ENCODE results near the gene BRCA2. TPM values are rescaled to one million over a fixed set of nuclear protein-coding genes. Genes with fewer than 3 reads are reported as not detected.
A peak's percentile ranks its signal among the peaks of the same experiment; 100 is the strongest.

BRCA2 gene
- 1.3 TPM for total RNA-seq
- long read RNA-seq, partial matches to known transcripts, result 1 of 1 reads
- long read RNA-seq, other reads (novel, unspliced or antisense), result 0 of 1 reads

GRCh38 chr13:32315238-32316027, at the start of gene BRCA2, which contains the start of gene ZAR1L:
TSS of gene BRCA2 (plus strand) at chr13:32315508. CDS start at chr13:32316461, 953 bp downstream.
TSS of gene ZAR1L (minus strand) at chr13:32315363. CDS start at chr13:32311925, 3,438 bp downstream.
- peak; percentile 96 for DNase-seq (ENCODE audit: low spot score)
- intact Hi-C loops (cut with DNase I), result no loop called here

DNA sequence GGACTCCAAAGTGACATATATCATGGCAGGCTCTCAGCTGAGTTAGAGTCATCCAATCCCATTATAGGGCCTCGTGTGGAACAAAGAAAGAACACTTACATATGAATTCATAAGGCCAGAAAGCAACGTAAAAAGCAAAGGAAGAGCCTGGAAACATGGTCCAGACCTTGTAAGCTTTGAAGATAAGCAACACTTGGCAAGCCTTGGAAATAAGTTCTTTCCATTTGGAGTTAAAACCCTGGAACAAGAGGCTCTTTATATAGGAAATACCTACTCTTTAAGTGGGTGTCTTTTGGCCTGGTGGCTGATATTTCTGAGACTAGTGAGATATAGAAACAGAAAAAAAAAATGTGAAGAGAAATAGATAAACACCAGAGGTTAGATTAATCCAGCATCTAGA, 49.6 kb upstream of the BRCA2 start:
- intact Hi-C loops (cut with DNase I), result no loop called here
- no peak for DNase-seq (ENCODE audit: low spot score)

DNA sequence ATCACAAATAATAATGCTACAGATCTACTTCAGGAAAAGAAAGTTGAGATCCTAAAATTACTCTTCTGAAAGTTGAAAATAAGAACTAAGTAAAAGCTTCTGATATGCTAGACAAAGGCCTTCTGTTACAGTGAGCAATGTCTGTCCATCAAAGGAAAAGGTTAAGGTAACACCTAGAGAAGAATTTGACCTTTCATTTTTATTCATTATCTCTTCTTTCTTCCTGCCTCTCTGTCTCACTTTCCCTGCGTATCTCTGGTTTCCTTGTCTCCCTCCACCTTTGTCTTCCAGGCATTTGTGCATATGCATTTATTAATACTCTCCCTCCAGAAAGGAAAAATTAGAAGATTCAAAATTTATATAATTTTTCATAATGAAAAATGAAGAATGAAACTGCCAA, 49.2 kb upstream of the BRCA2 start:
- no peak for DNase-seq (ENCODE audit: low spot score)
- intact Hi-C loops (cut with DNase I), result no loop called here

DNA sequence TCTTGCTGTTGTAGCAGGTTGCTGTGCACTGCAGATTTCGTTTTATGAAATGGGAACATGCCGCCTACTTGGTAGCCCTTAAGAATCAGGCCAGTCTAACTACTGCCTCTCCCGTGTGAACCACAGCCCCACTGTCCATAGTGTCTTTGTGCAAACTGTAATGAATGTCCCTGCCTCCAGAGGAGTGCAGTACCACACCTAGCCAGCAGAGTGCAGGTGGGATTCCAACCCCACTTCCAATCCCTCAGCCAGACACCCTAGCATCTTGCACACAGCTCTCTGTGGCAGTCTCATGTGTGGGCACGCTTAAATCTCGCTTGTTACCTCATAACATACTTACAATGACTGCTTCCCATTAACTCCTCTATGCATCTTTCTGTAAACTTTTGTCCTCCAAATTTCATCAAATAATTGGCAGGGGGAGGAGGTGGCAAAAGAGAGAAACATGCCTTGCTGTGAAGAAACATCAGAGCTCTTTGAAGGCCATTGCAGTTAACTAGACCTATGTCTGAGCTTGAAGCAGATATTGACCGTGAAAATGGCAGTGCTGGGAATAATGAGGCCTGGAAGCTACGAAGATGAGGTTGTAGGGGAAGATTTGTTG, 47.4 kb upstream of the BRCA2 start:
- intact Hi-C loops (cut with DNase I), result no loop called here

DNA sequence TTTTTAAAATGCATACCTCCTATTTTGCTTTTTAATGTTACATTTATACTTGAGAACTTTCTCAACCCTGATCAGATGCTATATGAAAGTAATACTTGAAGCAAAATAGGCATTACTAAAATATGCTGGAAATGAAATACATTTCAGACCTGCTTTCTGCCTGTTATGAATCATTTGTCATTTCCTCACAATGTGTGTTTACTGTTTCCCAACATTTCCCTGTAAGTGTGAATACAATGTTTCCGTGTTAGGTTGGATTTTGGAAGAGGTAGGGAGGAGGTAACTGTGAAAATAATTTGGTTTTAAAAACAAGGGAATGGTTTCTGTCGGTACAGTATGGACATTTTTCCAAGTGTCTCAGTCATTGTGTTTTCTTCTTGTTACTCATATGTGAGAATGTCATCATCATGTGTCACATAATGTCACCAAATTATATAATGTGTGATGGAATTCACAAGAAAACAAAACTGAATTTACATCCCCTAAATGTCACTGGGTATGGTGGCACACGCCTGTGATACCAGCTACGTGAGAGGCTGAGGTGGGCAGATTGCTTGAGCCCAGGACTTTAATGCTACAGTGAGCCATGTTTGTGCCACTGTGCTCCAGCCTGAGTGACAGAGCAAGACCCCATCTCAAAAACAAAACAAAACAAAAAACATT, 43.2 kb upstream of the BRCA2 start:
- DNase-seq (ENCODE audit: low spot score), result no peak
- intact Hi-C loops (cut with DNase I), result no loop called here

More for the DNA sequence above, 47.4 kb upstream of the BRCA2 start:
- DNase-seq (ENCODE audit: low spot score), result no peak

DNA sequence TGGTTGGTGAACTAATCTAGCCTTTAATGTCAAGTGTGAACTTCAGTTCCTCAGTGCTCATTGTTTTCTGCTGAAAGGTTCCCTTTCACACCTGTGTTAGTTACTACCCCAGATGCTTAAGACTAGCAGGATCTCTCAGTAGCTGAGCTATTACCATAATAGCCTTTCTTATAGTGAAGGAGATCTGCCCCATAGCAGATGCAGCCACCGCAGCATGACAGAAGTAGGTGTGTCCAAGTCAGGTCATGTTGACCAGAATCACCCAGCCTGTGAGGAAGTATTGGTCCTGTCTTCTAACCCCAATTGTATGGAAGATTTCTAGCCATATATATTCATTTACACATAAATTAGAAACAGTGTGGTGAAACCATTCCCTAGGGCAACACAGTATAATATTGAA, 37.5 kb upstream of the BRCA2 start:
- intact Hi-C loops (cut with DNase I), result no loop called here
- DNase-seq (ENCODE audit: low spot score), result no peak

DNA sequence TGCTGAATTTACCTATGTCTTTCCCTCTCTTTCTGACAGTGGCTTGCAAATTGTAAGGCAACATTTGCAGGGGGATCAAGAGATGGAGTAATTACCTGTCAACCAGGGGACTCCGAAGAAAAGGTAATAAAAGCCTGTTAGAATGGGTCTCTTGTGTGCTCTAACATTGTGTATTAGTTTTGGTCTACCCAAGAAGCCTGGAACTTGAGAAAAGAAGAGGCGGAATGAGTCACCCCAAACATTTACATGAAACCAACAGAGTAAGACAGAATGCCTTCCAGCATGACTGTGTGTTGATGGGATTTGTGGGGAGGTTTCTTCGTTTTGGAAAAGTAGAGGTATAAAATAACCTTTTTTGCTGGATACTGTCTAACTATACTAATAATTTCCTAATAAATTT, 36.9 kb upstream of the BRCA2 start:
- DNase-seq (ENCODE audit: low spot score), result no peak

DNA sequence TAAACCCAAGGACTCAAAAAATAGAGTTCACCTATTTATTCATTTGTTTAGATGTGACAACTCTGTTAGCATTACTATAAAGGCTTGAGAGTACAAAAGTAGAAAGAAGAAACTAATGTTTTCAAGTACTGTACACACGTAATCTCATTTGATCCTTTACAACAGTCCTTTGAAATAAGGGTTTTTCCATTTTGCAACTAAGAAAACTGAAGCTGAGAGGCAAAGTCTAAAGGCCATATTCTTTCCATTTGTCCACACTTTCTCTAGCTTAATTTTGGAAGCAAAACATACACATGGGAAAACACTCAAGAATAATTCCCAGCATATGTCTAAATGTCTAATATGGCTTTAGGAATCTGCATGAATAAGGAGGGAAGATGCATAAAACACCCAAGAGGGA, 34.2 kb upstream of the BRCA2 start:
- intact Hi-C loops (cut with DNase I), result no loop called here

More for the DNA sequence above, 36.9 kb upstream of the BRCA2 start:
- intact Hi-C loops (cut with DNase I), result no loop called here

DNA sequence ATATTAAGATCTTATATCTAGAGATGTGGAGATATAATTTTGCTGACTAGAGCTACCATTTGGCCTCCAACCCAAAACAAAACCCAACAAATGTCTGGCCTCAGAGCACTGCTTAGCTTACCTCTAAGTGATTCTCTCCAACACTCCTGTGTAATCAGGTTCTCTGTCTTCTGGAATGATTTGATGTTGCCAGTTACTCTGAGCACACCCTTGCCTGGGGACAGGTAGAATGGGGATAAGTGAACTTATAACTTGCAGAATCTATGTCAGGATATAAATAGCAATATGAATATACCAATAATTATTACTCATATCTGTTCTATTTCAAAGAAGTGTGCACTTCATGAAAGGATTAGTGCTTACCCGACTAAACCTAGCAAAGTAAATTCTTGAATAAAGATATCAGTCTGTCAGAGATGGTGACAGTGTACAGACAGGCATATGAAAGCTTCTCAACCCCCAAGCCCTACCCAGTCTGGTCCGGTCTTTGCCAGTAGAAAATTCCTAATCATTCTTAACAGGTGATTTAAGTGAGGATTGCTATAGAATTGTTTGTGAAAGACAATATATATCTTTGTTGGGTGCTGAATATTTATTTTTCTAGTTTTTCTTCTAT, 33.1 kb upstream of the BRCA2 start:
- no peak for DNase-seq (ENCODE audit: low spot score)
- intact Hi-C loops (cut with DNase I), result no loop called here

More for the DNA sequence above, 34.2 kb upstream of the BRCA2 start:
- no peak for DNase-seq (ENCODE audit: low spot score)

DNA sequence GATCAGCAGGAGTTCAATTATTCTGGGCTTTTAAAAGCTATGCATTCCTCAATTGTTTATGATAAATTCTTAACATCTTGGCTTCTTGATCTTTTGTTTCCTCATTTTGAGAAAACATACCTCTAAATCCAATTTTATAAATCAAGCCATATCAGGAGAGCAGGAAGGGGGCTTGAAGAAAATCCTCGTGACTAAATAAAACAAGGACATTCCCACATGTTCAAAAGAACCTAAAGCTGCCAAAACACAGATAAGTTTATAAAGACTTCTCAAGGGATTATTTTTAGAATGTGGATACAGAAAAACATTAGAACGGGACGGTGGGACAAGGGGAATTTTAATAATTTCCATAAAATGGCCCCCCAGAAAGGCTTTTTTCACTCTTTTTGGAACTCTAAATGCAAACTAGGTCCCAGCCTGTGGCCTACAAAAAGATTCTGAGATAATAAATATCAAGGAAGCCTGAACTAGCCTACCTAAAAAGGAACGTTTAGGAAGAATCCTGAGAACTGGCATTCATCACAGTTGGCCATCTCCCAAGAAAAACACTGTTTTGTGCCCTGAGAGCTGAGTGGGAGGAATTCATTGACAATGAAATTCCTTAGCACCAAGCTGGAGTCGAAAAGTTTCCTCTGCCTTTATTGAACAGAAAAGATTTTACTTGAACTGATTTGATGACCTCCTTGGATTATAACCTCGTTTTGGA, 30.2 kb upstream of the BRCA2 start:
- intact Hi-C loops (cut with DNase I), result no loop called here
- DNase-seq (ENCODE audit: low spot score), result no peak

- no peak for DNase-seq (ENCODE audit: low spot score)
- intact Hi-C loops (cut with DNase I), result no loop called here
These were observed 29.7 kb upstream of the BRCA2 start for GRCh38 chr13:32285633-32285965.

- DNase-seq (ENCODE audit: low spot score), result no peak
- intact Hi-C loops (cut with DNase I), result no loop called here
These were observed 18.1 kb upstream of the BRCA2 start for GRCh38 chr13:32297206-32297605.

DNA sequence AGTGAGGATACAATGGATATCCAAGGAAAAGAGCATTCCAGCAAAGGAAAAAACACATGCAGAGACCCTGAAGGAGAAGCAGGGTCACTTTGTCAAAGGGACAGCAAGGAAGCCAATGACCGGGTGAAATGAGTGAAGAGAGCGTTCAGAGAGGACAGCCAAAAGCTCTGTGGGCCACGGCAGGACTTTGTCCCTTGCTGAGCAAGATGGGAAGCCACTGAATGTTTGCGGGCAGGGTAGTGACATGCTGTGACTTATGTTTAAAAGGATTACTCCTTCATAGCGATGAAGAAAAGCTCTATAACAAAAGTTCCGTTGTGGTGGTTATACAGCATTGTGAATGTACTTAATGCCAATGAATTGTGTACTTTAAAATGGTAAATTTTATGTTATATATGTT, 16.6 kb upstream of the BRCA2 start:
- DNase-seq (ENCODE audit: low spot score), result no peak
- intact Hi-C loops (cut with DNase I), result no loop called here

DNA sequence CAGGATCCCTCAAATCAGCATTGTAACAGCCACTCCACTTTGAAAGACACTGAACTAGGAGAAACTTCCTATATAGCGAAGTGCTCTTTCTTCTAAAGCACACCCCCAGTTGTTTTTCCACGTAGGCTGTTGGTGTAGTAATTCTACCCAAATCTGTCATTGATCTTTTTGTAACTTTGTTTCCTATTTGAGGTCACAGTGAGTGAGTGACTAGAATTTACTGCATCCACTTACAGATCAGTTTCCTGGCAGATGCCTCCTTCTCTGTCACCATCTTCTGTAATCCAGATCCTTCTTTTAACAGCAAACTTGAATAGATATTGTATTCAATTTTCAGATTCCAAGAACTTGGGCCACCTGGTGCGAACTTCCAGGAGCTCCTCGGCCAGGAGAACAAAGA, 15.4 kb upstream of the BRCA2 start:
- intact Hi-C loops (cut with DNase I), result no loop called here
- no peak for DNase-seq (ENCODE audit: low spot score)

GRCh38 chr13:32300406-32300805, 14.9 kb upstream of the BRCA2 start:
- intact Hi-C loops (cut with DNase I), result no loop called here
- DNase-seq (ENCODE audit: low spot score), result no peak

DNA sequence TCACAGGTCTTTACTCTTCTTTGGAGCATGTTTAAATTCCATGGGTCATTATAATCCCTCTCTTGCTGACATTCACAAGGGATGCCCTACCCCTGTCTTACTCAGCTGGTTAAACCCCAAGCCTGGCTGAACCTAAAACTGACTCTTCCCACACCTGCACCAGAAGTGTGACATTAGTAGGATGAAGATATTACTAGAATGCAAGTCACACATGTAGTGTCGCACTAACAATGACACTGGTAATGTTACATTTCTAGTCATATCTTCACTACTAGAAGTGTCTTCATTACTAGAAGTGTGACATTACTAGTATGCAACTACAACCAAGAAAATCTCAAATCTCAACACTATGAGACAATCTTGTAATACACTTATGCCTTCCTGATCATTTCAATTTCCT, 14.4 kb upstream of the BRCA2 start:
- intact Hi-C loops (cut with DNase I), result no loop called here
- no peak for DNase-seq (ENCODE audit: low spot score)

DNA sequence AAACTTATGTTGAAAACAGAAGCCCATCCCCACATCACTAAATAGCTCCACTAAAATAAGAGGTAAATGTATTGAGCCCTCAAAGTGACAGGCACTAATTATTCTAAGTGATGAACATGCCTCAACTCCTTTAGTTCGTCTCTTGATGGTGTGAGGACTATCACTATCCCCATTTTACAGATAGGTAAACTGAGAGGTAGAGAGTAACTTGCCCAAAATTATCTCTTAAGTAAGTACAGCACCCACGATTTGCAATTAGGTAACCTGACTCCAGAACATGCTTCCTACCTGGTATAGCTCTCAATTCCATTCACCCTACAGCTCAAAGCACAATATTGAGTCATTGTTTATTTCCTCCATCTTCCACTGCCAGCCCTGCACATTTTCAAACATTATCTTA, 12.8 kb upstream of the BRCA2 start:
- intact Hi-C loops (cut with DNase I), result no loop called here
- no peak for DNase-seq (ENCODE audit: low spot score)

DNA sequence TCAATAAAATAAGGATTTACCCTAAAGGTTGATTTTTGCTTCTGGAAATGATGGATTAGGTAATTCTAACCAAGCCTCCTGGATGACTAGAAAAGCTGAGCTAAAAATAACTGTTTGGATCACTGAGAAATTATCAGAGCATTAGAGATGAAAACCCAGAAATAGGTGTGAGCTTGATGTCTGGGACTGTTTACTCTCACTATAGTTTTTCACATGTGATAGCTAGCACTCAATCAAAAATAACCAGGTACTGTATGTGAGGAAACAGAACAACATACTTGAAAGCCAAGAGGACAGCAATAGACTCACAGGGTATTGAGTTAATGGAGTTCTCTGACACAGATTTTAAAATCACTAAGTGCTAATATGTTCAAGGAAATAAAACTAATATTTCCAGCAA, 9.7 kb upstream of the BRCA2 start:
- intact Hi-C loops (cut with DNase I), result no loop called here
- DNase-seq (ENCODE audit: low spot score), result no peak

DNA sequence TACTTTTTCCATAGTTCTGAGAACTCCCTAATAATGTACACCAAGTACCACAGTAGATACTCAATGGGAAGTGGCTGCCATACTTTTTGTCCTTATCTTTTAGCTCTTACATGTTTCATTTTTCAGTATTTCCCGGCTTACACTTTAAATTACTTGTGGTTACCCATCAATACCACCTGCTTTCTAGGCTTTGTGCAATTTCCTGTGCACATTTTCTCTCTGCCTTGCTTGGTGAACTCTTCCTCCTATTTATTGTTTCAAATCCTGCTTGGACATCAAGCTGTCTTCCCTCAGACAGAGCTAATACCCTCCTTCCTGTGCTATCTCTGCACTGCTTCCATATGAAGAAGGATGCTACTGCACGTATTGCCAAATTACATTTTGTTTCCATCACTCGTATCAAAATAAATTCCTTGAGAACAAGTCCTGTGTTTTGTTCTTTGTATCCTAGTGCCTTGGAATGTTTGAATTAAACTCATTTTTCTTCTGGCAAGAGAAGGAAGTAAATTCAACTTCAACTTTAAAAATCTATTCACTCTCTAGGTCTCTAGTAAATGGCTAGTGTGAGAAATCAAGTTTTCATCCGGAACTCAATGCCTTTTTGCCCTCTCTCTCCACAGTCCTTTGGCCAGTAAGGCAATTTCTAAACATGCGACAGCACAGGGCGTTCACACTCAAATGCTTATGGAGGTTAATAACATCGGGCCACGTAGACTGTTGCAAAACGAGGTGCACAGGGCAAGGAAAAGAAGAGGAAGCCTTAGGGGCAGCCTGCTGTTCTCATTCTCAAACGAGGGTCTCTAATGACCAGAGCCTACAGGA, 5.8 kb upstream of the BRCA2 start:
- no peak for DNase-seq (ENCODE audit: low spot score)
- intact Hi-C loops (cut with DNase I), result loop anchor here (1.0 to 5.0 kb wide), 4 partner anchors 63 to 482 kb away; no protein-coding TSS in a partner anchor

Measured in cardiac septum (tissue), 1 donor.